ENCODE data around the gene C6orf89.

Gene C6orf89

DNA sequence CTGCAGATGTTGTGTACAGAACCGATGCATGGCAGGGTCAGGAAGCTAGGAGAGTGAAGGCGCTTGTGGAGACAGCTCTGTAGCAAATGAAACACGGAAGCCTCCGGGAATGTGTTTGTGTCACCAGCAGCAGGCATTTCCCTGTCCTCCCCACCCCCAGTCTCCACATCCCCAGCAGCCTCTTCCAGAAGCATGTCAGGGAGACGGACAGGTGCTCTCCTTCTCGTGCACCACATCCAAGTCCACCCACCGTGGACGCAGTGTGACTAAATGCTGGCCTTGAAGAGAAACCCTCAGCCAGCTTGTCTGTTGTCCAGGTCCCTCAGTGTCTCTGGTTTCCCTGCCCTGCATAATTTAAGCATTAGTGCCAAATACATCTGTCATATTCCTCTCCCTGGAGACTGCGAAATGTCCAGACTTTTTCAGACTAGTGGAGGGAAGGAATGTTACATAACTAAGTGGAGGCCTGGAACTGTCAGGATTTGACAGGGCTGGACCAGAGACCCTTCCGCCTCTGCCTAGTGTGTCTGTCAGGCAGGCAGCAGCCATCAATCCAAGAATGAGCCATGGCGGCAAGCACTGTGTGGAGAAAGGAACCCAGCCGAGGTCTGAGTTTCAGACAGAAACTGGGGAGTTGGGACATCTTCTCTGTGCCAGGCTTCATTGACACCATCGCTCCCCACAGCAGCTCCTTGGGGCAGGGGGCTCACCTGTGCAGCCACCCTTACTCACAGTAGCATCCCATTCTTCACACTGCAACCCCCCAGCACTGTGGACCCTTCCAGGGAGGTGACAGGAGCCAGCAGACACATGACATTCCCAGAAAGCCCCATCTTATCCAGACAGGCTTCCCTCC is 42.2 kb downstream of the C6orf89 start:
- Histone ChIP-seq H3K27me3 (ENCODE audit: insufficient read depth, low read depth) (no peaks in the 10 kb centered on the region), H3K36me3 (ENCODE audit: insufficient read depth) (no peaks in the 10 kb centered on the region), H4K20me1 (ENCODE audit: insufficient read depth) (no peaks in the 10 kb centered on the region), H3K79me2 (ENCODE audit: insufficient read depth, low read depth) (no peaks in the 10 kb centered on the region), H3K27ac (no peak overlapping the region), H3K4me2 (no peak overlapping the region), H3K9ac (no peak overlapping the region), H3K4me1 (ENCODE audit: low read depth, poor library complexity, severe bottlenecking) (no peaks in the 10 kb centered on the region), H3K4me3 (IDR thresholded peaks at IDR 0.05; ENCODE audit: insufficient read depth, low read depth, low read length) (no peak overlapping the region), H2AFZ (ENCODE audit: low read depth) (no peak overlapping the region)
- TF ChIP-seq, protein P1, sequence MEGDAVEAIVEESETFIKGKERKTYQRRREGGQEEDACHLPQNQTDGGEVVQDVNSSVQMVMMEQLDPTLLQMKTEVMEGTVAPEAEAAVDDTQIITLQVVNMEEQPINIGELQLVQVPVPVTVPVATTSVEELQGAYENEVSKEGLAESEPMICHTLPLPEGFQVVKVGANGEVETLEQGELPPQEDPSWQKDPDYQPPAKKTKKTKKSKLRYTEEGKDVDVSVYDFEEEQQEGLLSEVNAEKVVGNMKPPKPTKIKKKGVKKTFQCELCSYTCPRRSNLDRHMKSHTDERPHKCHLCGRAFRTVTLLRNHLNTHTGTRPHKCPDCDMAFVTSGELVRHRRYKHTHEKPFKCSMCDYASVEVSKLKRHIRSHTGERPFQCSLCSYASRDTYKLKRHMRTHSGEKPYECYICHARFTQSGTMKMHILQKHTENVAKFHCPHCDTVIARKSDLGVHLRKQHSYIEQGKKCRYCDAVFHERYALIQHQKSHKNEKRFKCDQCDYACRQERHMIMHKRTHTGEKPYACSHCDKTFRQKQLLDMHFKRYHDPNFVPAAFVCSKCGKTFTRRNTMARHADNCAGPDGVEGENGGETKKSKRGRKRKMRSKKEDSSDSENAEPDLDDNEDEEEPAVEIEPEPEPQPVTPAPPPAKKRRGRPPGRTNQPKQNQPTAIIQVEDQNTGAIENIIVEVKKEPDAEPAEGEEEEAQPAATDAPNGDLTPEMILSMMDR (conservative IDR thresholded peaks at IDR 0.05; ENCODE audit: low read depth, low read length): no peak

DNA sequence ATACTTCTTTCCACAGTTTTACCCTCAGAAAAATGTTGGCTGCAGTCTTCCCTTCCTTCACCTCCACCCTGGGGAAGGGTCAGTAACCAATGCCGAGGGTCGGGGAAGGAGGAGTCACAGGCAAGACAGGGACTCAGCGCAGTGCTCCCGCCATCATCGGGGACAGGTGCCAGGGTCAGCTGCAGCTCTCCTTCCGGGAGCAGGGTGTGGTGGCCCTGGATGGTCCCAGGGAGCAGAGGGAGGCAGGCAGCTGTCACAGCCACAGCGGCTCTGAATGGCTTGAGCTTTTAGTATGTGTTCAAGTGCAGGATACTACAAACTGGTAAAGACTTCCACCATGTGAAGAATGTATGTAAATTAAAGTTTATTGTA is 42.8 kb downstream of the C6orf89 start:
- Histone ChIP-seq H3K4me3 (IDR thresholded peaks at IDR 0.05; ENCODE audit: insufficient read depth, low read depth, low read length) (no peak overlapping the region), H3K4me1 (ENCODE audit: low read depth, poor library complexity, severe bottlenecking) (no peaks in the 10 kb centered on the region), H3K79me2 (ENCODE audit: insufficient read depth, low read depth) (no peaks in the 10 kb centered on the region), H3K27ac (no peak overlapping the region), H3K36me3 (ENCODE audit: insufficient read depth) (no peaks in the 10 kb centered on the region), H3K9ac (no peak overlapping the region), H3K27me3 (ENCODE audit: insufficient read depth, low read depth) (no peaks in the 10 kb centered on the region), H4K20me1 (ENCODE audit: insufficient read depth) (no peaks in the 10 kb centered on the region), H3K4me2 (no peak overlapping the region), H2AFZ (ENCODE audit: low read depth) (no peak overlapping the region)
- TF ChIP-seq, protein P1 (conservative IDR thresholded peaks at IDR 0.05; ENCODE audit: low read depth, low read length): no peak

DNA sequence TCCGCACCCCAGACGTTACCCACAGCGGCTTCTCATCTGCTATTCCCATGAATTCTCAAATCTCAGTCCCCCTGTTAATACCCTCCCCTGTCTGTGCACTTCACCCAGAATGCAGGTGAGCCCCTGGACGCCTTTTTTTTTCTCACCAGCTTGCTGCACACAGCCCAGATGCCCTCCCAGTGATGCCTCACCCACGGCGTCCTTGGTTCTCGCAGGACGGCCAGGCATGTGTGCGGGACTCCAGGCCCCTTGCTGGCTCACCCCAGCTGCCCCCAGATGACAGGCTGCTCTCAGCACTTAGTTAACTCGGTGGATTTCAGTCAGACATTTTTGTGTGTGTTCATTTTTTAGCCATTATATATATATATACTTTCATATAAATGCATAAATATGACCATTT is 43.4 kb downstream of the C6orf89 start:
- TF ChIP-seq, protein P1 (conservative IDR thresholded peaks at IDR 0.05; ENCODE audit: low read depth, low read length): no peak
- no peak overlapping the region for H3K9ac ChIP-seq
- no peaks in the 10 kb centered on the region for H4K20me1 ChIP-seq (ENCODE audit: insufficient read depth)
- no peaks in the 10 kb centered on the region for H3K79me2 ChIP-seq (ENCODE audit: insufficient read depth, low read depth)
- no peak overlapping the region for H3K4me3 ChIP-seq (IDR thresholded peaks at IDR 0.05; ENCODE audit: insufficient read depth, low read depth, low read length)
- no peaks in the 10 kb centered on the region for H3K27me3 ChIP-seq (ENCODE audit: insufficient read depth, low read depth)
- H2AFZ ChIP-seq (ENCODE audit: low read depth): no peak overlapping the region
- no peaks in the 10 kb centered on the region for H3K4me1 ChIP-seq (ENCODE audit: low read depth, poor library complexity, severe bottlenecking)
- no peak overlapping the region for H3K27ac ChIP-seq
- H3K4me2 ChIP-seq: no peak overlapping the region
- H3K36me3 ChIP-seq (ENCODE audit: insufficient read depth): no peaks in the 10 kb centered on the region

DNA sequence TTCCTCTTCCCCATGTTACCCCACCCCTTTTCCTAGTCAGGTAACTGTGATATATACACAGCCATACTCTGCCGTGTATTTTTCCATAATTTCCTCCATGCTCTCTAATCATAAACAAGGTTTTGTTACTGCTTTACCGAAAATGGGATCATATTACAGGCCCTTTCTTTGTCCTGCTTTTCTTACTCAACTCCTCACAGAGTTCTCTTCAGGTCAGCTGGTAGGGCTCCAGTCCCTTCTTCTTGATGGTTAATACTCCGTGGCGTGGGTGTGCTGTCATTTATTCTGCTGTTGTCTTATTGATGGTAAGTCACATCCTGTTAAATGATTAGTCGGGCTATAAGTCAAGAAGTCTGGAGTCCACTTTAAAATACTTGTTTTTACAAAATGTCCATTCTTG is 43.9 kb downstream of the C6orf89 start:
- Histone ChIP-seq H3K4me3 (IDR thresholded peaks at IDR 0.05; ENCODE audit: insufficient read depth, low read depth, low read length) (no peak overlapping the region), H3K79me2 (ENCODE audit: insufficient read depth, low read depth) (no peaks in the 10 kb centered on the region), H3K27ac (no peak overlapping the region), H3K27me3 (ENCODE audit: insufficient read depth, low read depth) (no peaks in the 10 kb centered on the region), H4K20me1 (ENCODE audit: insufficient read depth) (no peaks in the 10 kb centered on the region), H3K4me2 (no peak overlapping the region), H3K4me1 (ENCODE audit: low read depth, poor library complexity, severe bottlenecking) (no peaks in the 10 kb centered on the region), H2AFZ (ENCODE audit: low read depth) (no peak overlapping the region), H3K36me3 (ENCODE audit: insufficient read depth) (no peaks in the 10 kb centered on the region), H3K9ac (no peak overlapping the region)
- TF ChIP-seq, protein P1 (conservative IDR thresholded peaks at IDR 0.05; ENCODE audit: low read depth, low read length): no peak
